ENCODE data around the gene GPC5. TPM values are rescaled to one million over a fixed set of nuclear protein-coding genes. Genes with fewer than 3 reads are reported as not detected.
"Not testable (repeated sequence)": the region's sequence is repeated elsewhere in the genome, so short reads cannot be mapped to it uniquely, and the experiment has no call there.

Gene GPC5
- total RNA-seq, 1 donor from 2014 or later, result 0.28 TPM

GRCh38 chr13:91776611-91777193 is 378.3 kb downstream of the GPC5 start:
- H3K27ac Mint-ChIP-seq (ENCODE audit: unreplicated experiment), result no peak overlapping the region
- H3K9me3 Mint-ChIP-seq, result no peaks in the 10 kb centered on the region
- no peak for DNase-seq (ENCODE audit: low read depth, low spot score)
- no peaks in the 10 kb centered on the region for H3K4me1 Mint-ChIP-seq
- no peaks in the 10 kb centered on the region for H3K27me3 Mint-ChIP-seq (ENCODE audit: low read depth)
- TF ChIP-seq CTCF (conservative IDR thresholded peaks at IDR 0.05), result no peak
- no peak overlapping the region for H3K4me3 Mint-ChIP-seq
- H3K36me3 Mint-ChIP-seq (ENCODE audit: low read depth), result no peaks in the 10 kb centered on the region

GRCh38 chr13:91778123-91778522 is 379.7 kb downstream of the GPC5 start:
- Mint-ChIP-seq H3K27ac (ENCODE audit: unreplicated experiment) (no peak overlapping the region), H3K4me3 (no peak overlapping the region), H3K9me3 (no peaks in the 10 kb centered on the region), H3K4me1 (no peaks in the 10 kb centered on the region), H3K27me3 (ENCODE audit: low read depth) (no peaks in the 10 kb centered on the region), H3K36me3 (ENCODE audit: low read depth) (no peaks in the 10 kb centered on the region)
- no peak for DNase-seq (ENCODE audit: low read depth, low spot score)
- TF ChIP-seq CTCF (conservative IDR thresholded peaks at IDR 0.05), result no peak

GRCh38 chr13:91781982-91782691 is 383.7 kb downstream of the GPC5 start:
- H3K27ac Mint-ChIP-seq (ENCODE audit: unreplicated experiment); H3K36me3 Mint-ChIP-seq (ENCODE audit: low read depth); H3K9me3 Mint-ChIP-seq; H3K4me3 Mint-ChIP-seq; H3K4me1 Mint-ChIP-seq; DNase-seq (ENCODE audit: low read depth, low spot score); H3K27me3 Mint-ChIP-seq (ENCODE audit: low read depth): not testable (repeated sequence)
- TF ChIP-seq CTCF (conservative IDR thresholded peaks at IDR 0.05), result peak; percentile 59

GRCh38 chr13:91785431-91786119 is 387.2 kb downstream of the GPC5 start:
- Mint-ChIP-seq H3K9me3 (no peaks in the 10 kb centered on the region), H3K36me3 (ENCODE audit: low read depth) (no peaks in the 10 kb centered on the region), H3K27ac (ENCODE audit: unreplicated experiment) (no peak overlapping the region), H3K27me3 (ENCODE audit: low read depth) (no peaks in the 10 kb centered on the region), H3K4me3 (no peak overlapping the region), H3K4me1 (no peaks in the 10 kb centered on the region)
- no peak for TF ChIP-seq CTCF (conservative IDR thresholded peaks at IDR 0.05)
- no peak for DNase-seq (ENCODE audit: low read depth, low spot score)

- no peak overlapping the region for H3K27ac Mint-ChIP-seq (ENCODE audit: unreplicated experiment)
- H3K4me3 Mint-ChIP-seq, result no peak overlapping the region
- H3K9me3 Mint-ChIP-seq, result peaks cover 5% of the 10 kb centered on the region
- H3K36me3 Mint-ChIP-seq (ENCODE audit: low read depth), result no peaks in the 10 kb centered on the region
- no peak for DNase-seq (ENCODE audit: low read depth, low spot score)
- no peaks in the 10 kb centered on the region for H3K4me1 Mint-ChIP-seq
- no peak for TF ChIP-seq CTCF (conservative IDR thresholded peaks at IDR 0.05)
- no peaks in the 10 kb centered on the region for H3K27me3 Mint-ChIP-seq (ENCODE audit: low read depth)
These were observed 393.6 kb downstream of the GPC5 start for GRCh38 chr13:91792054-91792453.
